Natural killer cell treated with Interleukin-12 subunit alpha and Interleukin-12 subunit beta and Interleukin-15 and Interleukin-18, amount 100 ng/mL, for 72 hours (primary cell): ENCODE data around the gene TRIM24. TPM values are rescaled to one million over a fixed set of nuclear protein-coding genes. Genes with fewer than 3 reads are reported as not detected.
A peak's percentile ranks its signal among the peaks of the same experiment; 100 is the strongest.
"Not testable (repeated sequence)": the region's sequence is repeated elsewhere in the genome, so short reads cannot be mapped to it uniquely, and the experiment has no call there.

Source experiments
- ATAC-seq, 2 donors: fragments of 150-1000 bp; cut with Tn5 transposase in 1 of 2; sonication (Bioruptor Pico), chemical (Tn5 transposase) in 1 of 2; 2 replicates each; pipeline ENCODE4 v1.10.0; 2021
- DNase-seq: peaks from one replicate; pipeline ENCODE4 v3.0.0; 2022; ENCODE audit warnings: low spot score
- H3K27ac Mint-ChIP-seq, 2 donors: 1 replicate in 1 of 2; 2 replicates in 1 of 2; pipeline ENCODE4 v1.8.0; 2022; ENCODE audit warnings: mixed read lengths in 2 of 2, mild to moderate bottlenecking in 1 of 2, moderate library complexity in 1 of 2
- H3K27me3 Mint-ChIP-seq, 2 donors: 1 replicate in 1 of 2; 2 replicates in 1 of 2; pipeline ENCODE4 v1.8.0; 2022; ENCODE audit warnings: mixed read lengths in 2 of 2
- H3K36me3 Mint-ChIP-seq: one replicate; pipeline ENCODE4 v1.8.0; 2022; ENCODE audit warnings: mixed read lengths
- H3K4me1 Mint-ChIP-seq, 2 donors: 1 replicate in 1 of 2; 2 replicates in 1 of 2; pipeline ENCODE4 v1.8.0; 2022; ENCODE audit warnings: low read depth in 2 of 2, mixed read lengths in 2 of 2, mild to moderate bottlenecking in 1 of 2
- H3K4me3 Mint-ChIP-seq: one replicate; pipeline ENCODE4 v1.8.0; 2022; ENCODE audit warnings: mixed read lengths
- H3K9me3 Mint-ChIP-seq: 2 replicates; pipeline ENCODE4 v1.8.0; 2022; ENCODE audit warnings: mixed read lengths
- total RNA-seq, 2 donors: library from RNA; stranded (reverse); gene quantifications; one replicate each; pipeline ENCODE4 v1.2.3, GENCODE V29; 2022

Gene TRIM24
- total RNA-seq = 10 to 100 TPM; 15.2 to 26.2 TPM

DNA sequence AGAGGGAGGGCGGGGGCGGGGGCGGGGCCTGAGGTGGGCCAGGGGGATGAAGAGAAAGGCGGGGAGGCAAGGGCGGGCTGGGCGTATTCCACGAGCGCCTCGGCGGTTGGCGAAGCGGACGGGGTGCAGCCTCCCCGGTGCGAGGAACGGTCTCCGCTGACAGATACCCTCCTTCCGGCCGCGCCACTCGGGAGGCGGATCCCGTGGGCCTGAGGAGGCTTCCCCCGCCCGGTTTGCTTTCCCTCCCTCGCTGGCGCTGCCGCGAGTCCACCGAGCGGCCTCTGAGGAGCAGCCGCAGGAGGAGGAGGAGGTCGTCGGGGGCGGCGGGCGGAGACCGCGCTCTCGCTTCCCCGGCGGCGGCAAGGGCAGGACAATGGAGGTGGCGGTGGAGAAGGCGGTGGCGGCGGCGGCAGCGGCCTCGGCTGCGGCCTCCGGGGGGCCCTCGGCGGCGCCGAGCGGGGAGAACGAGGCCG lies at the start of gene TRIM24:
Gene TRIM24 (plus strand): TSS at position 84 of the 473 bp plus-strand sequence. CDS start 290 bp downstream, at position 374.
- Mint-ChIP-seq H3K9me3 (no peaks in the 10 kb centered on the region), H3K4me3 (peak within 1 kb of the TSS; percentile 92), H3K36me3 (no peaks in the 10 kb centered on the region), H3K4me1 (peaks cover 12 to 32% of the 10 kb centered on the region in 2 donors), H3K27ac (peak within 1 kb of the TSS; percentile 73 to 90), H3K27me3 (peaks cover 3 to 9% of the 10 kb centered on the region in 2 donors)
- peak in 1 of 2 donors; percentile 93 for ATAC-seq
- DNase-seq = peak; percentile 97

DNA sequence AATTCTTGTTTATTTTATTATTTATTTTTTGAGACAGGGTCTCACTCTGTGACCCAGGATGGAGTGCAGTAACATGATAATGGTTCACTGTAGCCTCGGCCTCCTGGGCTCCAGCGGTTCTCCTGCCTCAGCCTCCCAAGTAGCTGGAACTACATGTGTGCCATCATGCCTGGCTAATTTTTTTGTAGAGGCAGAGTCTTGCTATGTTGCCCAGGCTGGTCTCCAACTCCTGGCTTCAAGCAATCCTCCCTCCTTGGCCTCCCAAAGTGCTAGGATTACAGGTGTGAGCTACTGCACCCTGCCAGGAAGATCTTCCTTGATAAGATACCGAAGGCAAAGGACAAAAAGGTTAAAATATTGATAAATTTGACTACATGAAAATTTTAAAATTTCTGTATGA lies 48.0 kb upstream of the TRIM24 start:
- H3K27me3 Mint-ChIP-seq, H3K9me3 Mint-ChIP-seq, DNase-seq, H3K36me3 Mint-ChIP-seq, ATAC-seq, H3K4me3 Mint-ChIP-seq, H3K27ac Mint-ChIP-seq, H3K4me1 Mint-ChIP-seq: not testable (repeated sequence)

DNA sequence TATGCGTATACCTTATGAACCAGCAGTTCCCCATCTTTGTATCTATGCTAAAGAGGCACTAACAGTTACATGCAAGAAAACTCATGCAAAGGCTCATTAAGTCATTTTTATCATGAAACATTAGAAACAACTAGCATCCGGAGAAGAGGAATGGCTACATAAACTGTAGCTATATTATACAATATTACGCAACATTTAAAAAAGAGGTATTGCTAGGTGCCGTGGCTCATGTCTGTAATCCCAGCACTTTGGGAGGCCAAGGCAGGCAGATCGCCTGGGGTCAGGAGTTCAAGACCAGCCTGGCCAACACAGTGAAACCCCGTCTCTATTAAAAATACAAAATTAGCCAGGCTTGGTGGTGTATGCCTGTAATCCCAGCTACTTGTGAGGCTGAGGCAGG lies 47.1 kb upstream of the TRIM24 start:
- not testable (repeated sequence) for H3K4me3 Mint-ChIP-seq, H3K4me1 Mint-ChIP-seq, ATAC-seq, DNase-seq, H3K9me3 Mint-ChIP-seq, H3K36me3 Mint-ChIP-seq, H3K27ac Mint-ChIP-seq
- peaks cover 7 to 13% of the 10 kb centered on the region in 2 donors for H3K27me3 Mint-ChIP-seq

DNA sequence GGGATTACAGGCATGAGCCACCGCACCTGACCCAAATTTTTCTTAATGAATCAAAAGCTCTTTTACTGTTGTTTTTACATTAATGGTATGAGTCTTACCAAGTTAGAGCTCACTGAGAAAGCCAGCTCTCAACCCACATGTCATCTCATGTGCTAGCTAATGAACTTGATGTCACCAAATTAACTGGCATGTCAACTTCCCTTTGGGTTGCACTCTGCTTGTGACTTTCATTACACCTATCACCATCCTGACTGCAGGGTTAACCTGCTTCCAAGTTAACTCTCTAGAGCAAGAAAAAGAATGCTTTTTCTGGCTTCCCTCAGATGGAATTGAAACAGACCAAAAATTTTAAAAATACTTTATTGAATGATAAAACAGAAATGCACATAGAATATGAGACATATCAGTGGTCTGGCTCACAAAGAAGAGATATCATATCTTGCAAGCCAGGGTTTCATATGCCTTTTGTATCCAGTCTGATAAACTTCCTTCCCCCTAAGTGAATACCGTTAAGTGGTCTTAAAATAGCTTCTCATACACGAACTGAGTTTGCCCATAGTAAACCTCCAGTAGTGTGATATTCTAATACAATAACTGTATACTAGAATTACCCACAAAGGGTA lies 42.9 kb upstream of the TRIM24 start:
- no peak overlapping the region for H3K4me3 Mint-ChIP-seq
- H3K9me3 Mint-ChIP-seq = no peaks in the 10 kb centered on the region
- ATAC-seq = no peak
- no peaks in the 10 kb centered on the region for H3K36me3 Mint-ChIP-seq
- DNase-seq = no peak
- H3K27me3 Mint-ChIP-seq = peaks cover 2 to 7% of the 10 kb centered on the region in 2 donors
- no peaks in the 10 kb centered on the region for H3K4me1 Mint-ChIP-seq
- no peak overlapping the region for H3K27ac Mint-ChIP-seq

DNA sequence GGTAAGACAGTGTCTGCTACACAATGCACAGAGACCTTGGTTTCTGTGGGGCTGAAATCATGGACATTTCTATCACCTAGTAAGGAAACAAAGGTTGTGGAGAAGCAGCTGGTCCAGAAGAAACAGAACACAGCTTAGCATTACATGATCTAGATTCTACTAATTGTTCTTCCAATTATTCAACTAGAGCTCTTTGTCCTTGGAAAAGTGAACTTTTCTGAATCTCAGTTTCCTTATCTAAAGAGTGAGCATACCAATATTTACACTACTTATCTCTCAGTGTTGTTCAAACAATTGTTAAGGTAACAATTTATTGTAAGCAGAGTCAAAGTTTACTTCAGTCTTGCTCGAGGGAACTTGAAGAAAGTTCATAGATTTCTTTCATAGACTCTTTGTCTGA lies 42.3 kb upstream of the TRIM24 start:
- peaks cover 1 to 7% of the 10 kb centered on the region in 2 donors for H3K27me3 Mint-ChIP-seq
- ATAC-seq (no peak), DNase-seq (no peak)
- H3K27ac Mint-ChIP-seq = no peak overlapping the region
- no peak overlapping the region for H3K4me3 Mint-ChIP-seq
- H3K4me1 Mint-ChIP-seq = no peaks in the 10 kb centered on the region
- no peaks in the 10 kb centered on the region for H3K36me3 Mint-ChIP-seq
- H3K9me3 Mint-ChIP-seq = no peaks in the 10 kb centered on the region

DNA sequence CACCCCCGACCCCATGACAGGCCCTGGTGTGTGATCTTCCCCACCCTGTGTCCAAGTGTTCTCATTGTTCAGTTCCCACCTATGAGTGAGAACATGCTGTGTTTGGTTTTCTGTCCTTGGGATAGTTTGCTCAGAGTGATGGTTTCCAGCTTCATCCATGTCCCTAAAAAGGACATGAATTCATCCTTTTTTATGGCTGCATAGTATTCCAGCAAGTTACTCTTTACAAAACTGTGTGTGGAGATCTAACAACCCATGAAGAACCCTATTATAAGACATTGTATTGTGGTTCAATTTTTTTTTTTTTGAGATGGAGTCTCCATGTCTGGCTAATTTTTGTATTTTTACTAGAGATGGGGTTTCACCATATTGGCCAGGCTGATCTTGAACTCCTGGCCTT lies 41.7 kb upstream of the TRIM24 start:
- not testable (repeated sequence) for DNase-seq, H3K9me3 Mint-ChIP-seq, H3K36me3 Mint-ChIP-seq, ATAC-seq, H3K27me3 Mint-ChIP-seq, H3K27ac Mint-ChIP-seq, H3K4me1 Mint-ChIP-seq, H3K4me3 Mint-ChIP-seq

DNA sequence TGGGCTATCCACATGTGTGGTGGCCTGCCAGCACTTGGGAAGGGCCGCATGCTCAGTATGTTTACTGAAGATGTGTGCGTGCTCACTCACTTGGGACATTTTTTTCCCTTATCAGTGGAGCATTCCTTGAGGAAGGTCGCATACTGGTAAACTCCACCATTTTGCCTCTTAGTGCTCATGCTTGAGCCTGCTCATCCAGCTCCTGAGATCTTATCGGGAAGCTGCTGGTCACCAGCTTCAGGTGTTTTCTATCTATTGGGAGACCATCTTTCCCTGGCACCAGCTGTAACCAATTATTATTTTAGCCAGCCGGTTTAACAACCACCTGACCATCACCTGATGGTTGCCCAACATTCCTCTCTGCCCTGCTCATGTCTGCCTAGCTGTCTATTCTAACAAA lies 35.0 kb upstream of the TRIM24 start:
- peaks cover 13% of the 10 kb centered on the region for H3K36me3 Mint-ChIP-seq
- peaks cover 7% of the 10 kb centered on the region for H3K9me3 Mint-ChIP-seq
- ATAC-seq = no peak
- no peak overlapping the region for H3K27ac Mint-ChIP-seq
- no peak for DNase-seq
- H3K4me3 Mint-ChIP-seq = no peak overlapping the region
- peaks cover 0 to 3% of the 10 kb centered on the region in 2 donors for H3K27me3 Mint-ChIP-seq
- no peaks in the 10 kb centered on the region for H3K4me1 Mint-ChIP-seq

DNA sequence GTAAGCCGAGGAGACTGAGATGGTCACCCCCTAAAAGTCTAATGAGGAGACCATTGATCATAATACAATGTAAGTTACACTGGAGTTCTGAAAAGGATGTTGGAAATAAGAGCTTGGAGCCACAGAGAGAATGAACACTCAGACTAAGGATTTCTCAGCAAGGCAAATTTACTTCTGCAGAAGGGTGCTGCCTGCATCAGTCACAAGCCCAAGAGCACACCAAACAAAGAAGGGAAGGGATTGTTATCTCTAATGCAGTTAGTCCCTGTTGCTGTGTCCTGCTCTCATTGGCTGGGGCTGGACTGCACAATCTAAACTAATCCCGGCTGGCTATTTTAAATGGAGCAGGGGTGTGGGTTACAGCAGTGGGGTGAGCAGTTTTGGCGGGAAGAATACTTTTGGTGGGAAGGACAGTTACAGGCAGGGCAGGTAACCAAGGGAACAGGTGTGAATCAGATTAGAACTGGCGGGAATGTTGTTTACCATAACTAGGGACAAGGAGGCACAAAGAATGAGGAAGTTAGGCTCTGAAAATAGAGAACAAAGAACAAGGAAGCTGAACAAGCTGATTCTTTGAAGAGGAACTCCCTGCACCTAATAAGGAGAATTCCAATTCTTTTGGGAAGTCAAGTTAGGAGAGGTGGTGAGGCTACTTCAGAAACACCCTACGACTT lies 30.3 kb upstream of the TRIM24 start:
- DNase-seq = no peak
- H3K9me3 Mint-ChIP-seq = peaks cover 11% of the 10 kb centered on the region
- ATAC-seq = no peak
- H3K27ac Mint-ChIP-seq = no peak overlapping the region
- H3K27me3 Mint-ChIP-seq = peaks cover 5 to 8% of the 10 kb centered on the region in 2 donors
- no peak overlapping the region for H3K4me3 Mint-ChIP-seq
- peaks cover 24% of the 10 kb centered on the region for H3K36me3 Mint-ChIP-seq
- no peaks in the 10 kb centered on the region for H3K4me1 Mint-ChIP-seq

DNA sequence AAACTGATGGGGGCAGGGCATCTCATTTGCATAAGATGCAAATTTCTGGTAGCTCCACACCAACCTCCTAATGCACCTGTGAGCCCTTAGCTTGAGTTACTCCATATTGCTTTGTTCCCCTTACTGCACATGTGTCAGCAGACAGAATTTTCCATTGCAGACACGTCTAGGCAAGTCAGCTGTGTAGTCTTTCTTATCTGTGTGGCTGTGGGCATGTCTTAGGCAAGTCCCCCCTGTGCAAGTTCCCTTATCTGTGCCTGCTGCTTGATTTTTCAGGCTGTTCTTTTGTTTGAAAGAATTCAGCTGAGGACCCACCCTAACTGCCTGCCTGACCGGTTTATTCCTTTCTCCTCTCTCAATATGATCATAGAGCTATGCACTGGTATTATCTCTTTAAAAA lies 28.5 kb upstream of the TRIM24 start:
- H3K4me3 Mint-ChIP-seq = no peak overlapping the region
- peaks cover 24% of the 10 kb centered on the region for H3K36me3 Mint-ChIP-seq
- H3K9me3 Mint-ChIP-seq = peaks cover 11% of the 10 kb centered on the region
- H3K4me1 Mint-ChIP-seq = no peaks in the 10 kb centered on the region
- peaks cover 10 to 18% of the 10 kb centered on the region in 2 donors for H3K27me3 Mint-ChIP-seq
- DNase-seq = no peak
- no peak for ATAC-seq
- H3K27ac Mint-ChIP-seq = no peak overlapping the region

DNA sequence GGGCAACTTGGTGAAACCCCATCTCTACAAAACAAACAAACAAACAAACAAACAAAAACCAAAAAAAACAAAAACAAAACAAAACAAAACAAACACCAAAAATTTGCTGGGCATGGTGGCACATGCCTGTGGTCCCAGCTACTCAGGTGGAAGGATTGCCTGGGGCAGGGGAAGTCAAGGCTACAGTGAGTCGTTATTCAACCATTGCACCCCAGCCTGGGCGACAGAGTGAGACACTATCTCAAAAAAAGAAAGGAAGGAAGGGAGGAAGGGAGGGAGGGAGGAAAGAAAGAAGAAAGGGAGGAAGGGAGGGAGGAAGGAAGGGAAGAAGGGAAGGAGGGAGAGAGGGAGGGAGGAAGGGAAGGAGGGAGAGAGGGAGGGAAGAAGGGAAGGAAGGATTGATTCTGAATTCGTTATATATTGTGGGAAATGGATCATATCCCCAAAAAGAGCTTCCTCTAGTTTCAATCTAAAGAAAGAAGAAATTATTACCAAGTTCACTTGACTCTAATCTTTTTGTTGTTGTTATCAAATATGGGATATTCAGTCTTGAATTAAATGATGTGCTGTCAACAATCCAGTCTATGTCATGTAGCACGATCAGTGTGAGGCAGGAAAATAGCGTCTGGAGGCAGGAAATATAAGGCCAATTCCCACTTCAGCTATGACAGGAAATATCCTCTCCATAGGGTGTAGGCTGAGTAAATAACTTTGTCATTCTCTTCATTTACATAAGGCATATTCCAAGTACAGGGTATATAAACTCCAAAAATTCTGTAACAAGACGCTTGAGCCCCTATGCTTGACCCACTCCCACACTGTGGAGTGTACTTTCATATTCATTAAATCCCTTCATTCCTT lies 26.2 kb upstream of the TRIM24 start:
- no peaks in the 10 kb centered on the region for H3K4me1 Mint-ChIP-seq
- H3K36me3 Mint-ChIP-seq = peaks cover 19% of the 10 kb centered on the region
- no peak overlapping the region for H3K27ac Mint-ChIP-seq
- no peak for ATAC-seq
- no peak overlapping the region for H3K4me3 Mint-ChIP-seq
- H3K9me3 Mint-ChIP-seq = peaks cover 11% of the 10 kb centered on the region
- peaks cover 9 to 18% of the 10 kb centered on the region in 2 donors for H3K27me3 Mint-ChIP-seq
- no peak for DNase-seq

DNA sequence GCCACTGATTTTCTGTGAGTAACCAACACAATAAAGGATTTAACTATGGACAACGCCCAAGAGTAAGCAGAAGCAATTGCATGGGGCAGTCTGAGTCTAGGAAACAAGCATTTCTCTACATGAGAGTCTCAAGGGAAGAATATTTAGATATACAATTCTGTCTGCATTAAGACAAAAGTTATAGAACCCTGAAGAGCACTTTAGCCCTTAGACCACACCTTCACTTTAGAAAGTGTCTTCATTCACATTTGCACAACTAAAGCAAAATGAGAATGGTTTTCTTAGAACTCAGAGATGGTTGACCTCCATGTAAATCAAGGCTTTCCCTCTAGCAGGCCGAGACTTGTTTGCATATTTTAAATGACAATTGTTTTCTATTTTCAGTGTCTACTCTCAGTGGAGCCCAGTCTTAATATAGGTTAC lies 25.5 kb upstream of the TRIM24 start:
- no peak overlapping the region for H3K27ac Mint-ChIP-seq
- H3K9me3 Mint-ChIP-seq = peaks cover 7% of the 10 kb centered on the region
- ATAC-seq (no peak), DNase-seq (no peak)
- no peak overlapping the region for H3K4me3 Mint-ChIP-seq
- H3K4me1 Mint-ChIP-seq = no peaks in the 10 kb centered on the region
- peaks cover 11 to 18% of the 10 kb centered on the region in 2 donors for H3K27me3 Mint-ChIP-seq
- H3K36me3 Mint-ChIP-seq = peaks cover 16% of the 10 kb centered on the region

DNA sequence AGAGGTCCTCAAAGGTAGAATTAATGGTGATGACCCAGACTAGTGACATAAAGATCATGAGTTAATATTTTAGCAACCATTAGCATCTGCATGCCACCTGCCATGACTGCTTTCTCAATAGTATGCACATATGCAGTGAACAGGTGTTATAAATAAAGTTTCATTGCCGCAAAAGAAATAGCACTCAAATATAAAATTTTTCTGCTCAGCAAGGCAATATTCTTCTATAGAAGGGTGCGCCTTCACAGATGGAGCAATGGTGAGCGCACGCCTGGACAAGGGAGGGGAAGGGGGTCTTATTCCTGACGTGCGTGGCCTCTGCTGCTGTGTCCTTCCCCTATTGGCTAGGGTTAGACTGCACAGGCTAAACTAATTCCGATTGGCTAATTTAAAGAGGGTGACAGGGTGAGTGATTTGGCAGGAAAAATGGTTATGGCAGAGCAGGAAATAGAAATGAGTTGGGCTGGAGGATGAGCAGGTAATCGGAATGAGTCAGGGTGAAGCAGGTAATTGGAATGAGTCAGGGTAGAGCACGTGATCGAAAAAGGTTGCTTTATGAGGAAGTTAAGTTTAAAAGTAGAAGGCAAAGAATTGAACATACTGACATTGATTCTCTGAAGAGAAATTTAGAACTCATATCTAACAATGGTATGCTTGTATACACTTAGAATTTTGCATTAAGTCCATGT lies 24.7 kb upstream of the TRIM24 start:
- DNase-seq (no peak), ATAC-seq (no peak)
- no peaks in the 10 kb centered on the region for H3K4me1 Mint-ChIP-seq
- H3K4me3 Mint-ChIP-seq = no peak overlapping the region
- peaks cover 11 to 18% of the 10 kb centered on the region in 2 donors for H3K27me3 Mint-ChIP-seq
- H3K27ac Mint-ChIP-seq = no peak overlapping the region
- H3K36me3 Mint-ChIP-seq = peaks cover 8% of the 10 kb centered on the region
- peaks cover 1% of the 10 kb centered on the region for H3K9me3 Mint-ChIP-seq

DNA sequence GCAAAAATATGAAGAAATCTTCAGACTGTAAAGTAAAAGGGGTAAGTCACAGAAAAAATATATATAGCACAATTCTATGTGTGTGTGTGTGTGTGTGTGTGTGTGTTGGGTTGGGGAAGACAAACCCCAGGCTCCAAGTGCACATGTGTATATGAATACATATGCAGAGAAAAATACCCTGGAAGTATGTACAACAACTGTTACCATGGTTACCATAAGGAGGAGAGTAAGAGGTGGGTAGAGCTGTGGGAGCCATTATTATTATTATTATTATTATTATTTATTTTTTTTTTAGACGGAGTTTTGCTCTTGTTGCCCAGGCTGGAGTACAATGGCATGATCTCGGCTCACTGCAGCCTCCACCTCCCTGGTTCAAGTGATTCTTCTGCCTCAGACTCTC lies 23.7 kb upstream of the TRIM24 start:
- H3K9me3 Mint-ChIP-seq = no peaks in the 10 kb centered on the region
- ATAC-seq (no peak), DNase-seq (no peak)
- H3K36me3 Mint-ChIP-seq = peaks cover 5% of the 10 kb centered on the region
- no peak overlapping the region for H3K4me3 Mint-ChIP-seq
- peaks cover 11 to 18% of the 10 kb centered on the region in 2 donors for H3K27me3 Mint-ChIP-seq
- H3K4me1 Mint-ChIP-seq = no peaks in the 10 kb centered on the region
- H3K27ac Mint-ChIP-seq = no peak overlapping the region
